Measurements from ENCODE around the gene HOXC9. TPM values are rescaled to one million over a fixed set of nuclear protein-coding genes. Genes with fewer than 3 reads are reported as not detected.

HOXC9 gene
- total RNA-seq, 1 donor from 2014 or later = not detected

DNA sequence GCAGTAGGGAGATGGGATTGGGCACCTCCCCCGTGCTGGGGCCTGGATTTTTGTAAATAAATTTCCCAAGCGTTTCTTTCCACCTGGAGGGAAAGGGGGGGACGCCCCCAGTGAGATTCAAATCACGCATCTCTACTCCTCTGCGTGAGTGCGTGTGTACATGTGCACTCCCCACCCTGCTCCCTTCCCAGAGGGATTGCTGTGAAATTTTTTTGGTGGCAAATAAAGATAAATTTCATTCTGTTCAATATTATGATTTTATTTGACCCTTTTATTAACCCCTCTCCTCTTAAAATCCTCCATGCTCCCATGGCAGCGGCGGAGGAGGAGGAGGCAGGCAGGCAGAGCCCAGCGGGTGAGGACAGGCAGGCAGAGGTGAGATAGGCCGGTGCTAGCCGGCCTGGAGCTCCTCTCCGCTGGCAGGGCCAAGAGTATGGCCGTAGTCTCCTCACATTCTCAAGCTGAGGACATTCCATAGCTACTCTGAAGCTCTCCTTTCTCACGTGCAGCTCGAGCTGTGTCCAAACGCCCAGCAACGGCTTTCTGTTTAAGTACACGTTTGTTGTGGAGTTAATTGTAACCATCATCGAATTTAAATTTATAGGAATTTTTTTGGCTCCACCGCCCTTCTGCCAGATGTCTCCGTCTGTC is 23.7 kb upstream of the HOXC9 start:
- Histone ChIP-seq H3K9me3 (replicated peaks) (no peaks in the 10 kb centered on the region), H3K36me3 (no peaks in the 10 kb centered on the region), H3K27me3 (ENCODE audit: low read depth) (peaks cover 100% of the 10 kb centered on the region), H3K27ac (replicated peaks) (no peak overlapping the region), H3K4me3 (no peak overlapping the region), H3K4me1 (peaks cover 27% of the 10 kb centered on the region)
- no peak for DNase-seq
- TF ChIP-seq, protein P1, sequence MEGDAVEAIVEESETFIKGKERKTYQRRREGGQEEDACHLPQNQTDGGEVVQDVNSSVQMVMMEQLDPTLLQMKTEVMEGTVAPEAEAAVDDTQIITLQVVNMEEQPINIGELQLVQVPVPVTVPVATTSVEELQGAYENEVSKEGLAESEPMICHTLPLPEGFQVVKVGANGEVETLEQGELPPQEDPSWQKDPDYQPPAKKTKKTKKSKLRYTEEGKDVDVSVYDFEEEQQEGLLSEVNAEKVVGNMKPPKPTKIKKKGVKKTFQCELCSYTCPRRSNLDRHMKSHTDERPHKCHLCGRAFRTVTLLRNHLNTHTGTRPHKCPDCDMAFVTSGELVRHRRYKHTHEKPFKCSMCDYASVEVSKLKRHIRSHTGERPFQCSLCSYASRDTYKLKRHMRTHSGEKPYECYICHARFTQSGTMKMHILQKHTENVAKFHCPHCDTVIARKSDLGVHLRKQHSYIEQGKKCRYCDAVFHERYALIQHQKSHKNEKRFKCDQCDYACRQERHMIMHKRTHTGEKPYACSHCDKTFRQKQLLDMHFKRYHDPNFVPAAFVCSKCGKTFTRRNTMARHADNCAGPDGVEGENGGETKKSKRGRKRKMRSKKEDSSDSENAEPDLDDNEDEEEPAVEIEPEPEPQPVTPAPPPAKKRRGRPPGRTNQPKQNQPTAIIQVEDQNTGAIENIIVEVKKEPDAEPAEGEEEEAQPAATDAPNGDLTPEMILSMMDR (IDR thresholded peaks at IDR 0.05; ENCODE audit: borderline replicate concordance) = no peak
- intact Hi-C loops (cut with micrococcal nuclease) = no loop called here

DNA sequence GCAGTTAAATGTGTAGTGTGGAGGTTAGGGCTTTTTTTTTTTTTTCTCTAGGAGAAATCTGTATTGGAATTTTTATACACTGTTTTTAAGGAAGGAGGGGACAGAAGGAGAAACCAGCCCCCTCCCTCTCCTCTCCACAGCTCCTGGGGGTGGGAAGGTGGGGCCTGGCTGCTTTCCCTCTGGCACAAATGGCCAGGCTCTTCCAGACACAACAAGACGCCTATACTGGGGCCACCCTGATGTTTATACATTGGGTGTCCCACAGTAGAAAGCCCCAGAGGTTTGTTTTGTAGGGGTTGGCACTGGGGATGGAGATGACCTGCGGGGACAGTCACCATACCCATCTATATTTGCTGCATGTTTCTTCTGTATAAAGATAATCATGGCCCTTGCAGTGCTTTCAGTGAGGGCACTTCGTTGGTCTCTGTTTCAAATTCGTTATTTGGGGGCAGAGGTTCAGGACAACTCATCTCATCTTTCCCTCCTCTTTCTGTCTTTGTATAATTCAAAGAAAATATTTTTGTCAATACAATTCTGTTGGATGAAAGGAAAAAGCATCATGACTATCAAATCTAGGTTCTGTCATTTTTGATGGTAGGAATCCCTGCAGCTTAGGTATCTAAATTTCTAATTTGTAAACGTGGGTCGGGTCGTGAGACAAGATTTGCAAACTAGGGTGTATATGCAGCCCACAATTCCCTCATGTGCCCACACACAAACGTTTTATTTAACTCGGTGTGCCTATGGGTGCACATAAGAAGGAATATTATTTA is 23.0 kb upstream of the HOXC9 start:
- Histone ChIP-seq H3K4me3 (no peak overlapping the region), H3K36me3 (no peaks in the 10 kb centered on the region), H3K27me3 (ENCODE audit: low read depth) (peaks cover 100% of the 10 kb centered on the region), H3K27ac (replicated peaks) (no peak overlapping the region), H3K4me1 (peaks cover 27% of the 10 kb centered on the region), H3K9me3 (replicated peaks) (no peaks in the 10 kb centered on the region)
- TF ChIP-seq, protein P1 (IDR thresholded peaks at IDR 0.05; ENCODE audit: borderline replicate concordance) = no peak
- no peak for DNase-seq
- intact Hi-C loops (cut with micrococcal nuclease) = no loop called here

DNA sequence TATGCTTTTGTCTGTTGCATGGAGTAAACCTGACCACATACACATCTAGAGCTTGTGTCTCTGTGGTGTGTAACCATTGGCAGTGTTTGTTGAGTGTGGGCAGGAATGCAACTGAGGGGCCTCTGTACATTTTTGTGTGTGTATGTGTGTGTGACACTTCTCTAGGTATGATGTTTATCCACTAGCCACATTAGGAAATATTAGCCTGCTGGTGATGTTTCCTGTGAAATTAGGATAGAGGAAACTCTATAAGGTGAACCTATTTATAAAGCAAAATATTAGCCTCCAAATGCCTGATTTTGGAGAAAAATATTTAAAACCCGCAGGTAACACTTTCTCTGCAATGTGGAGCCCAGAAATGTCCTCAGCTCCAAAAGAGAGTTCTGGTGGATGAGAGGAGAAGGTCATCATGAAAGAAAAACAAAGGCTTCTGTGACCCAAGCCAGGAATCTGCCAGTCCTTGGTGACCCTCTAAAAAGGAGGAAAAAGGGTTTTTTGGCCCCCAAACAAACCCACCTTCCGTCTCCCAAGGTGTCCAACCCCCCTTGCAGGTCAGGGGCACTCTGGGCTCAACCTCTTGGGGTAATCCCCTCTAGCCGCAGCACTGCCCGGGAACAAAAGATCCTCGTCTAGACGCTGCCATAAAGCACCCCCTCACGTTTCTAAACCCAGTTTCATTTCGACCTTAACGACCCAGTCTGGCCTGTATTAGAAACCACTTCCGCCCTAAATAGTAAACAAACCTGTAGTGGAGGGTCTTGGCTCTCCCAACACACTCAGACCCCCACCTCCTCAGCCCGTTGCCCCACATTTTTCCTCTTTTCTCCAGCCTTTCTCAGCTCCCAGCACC is 22.1 kb upstream of the HOXC9 start:
- TF ChIP-seq, protein P1 (IDR thresholded peaks at IDR 0.05; ENCODE audit: borderline replicate concordance) = no peak
- no peaks in the 10 kb centered on the region for H3K36me3 ChIP-seq
- no peak overlapping the region for H3K4me3 ChIP-seq
- no peak for DNase-seq
- peaks cover 27% of the 10 kb centered on the region for H3K4me1 ChIP-seq
- no peaks in the 10 kb centered on the region for H3K9me3 ChIP-seq (replicated peaks)
- H3K27ac ChIP-seq (replicated peaks) = no peak overlapping the region
- intact Hi-C loops (cut with micrococcal nuclease) = no loop called here
- peaks cover 100% of the 10 kb centered on the region for H3K27me3 ChIP-seq (ENCODE audit: low read depth)

DNA sequence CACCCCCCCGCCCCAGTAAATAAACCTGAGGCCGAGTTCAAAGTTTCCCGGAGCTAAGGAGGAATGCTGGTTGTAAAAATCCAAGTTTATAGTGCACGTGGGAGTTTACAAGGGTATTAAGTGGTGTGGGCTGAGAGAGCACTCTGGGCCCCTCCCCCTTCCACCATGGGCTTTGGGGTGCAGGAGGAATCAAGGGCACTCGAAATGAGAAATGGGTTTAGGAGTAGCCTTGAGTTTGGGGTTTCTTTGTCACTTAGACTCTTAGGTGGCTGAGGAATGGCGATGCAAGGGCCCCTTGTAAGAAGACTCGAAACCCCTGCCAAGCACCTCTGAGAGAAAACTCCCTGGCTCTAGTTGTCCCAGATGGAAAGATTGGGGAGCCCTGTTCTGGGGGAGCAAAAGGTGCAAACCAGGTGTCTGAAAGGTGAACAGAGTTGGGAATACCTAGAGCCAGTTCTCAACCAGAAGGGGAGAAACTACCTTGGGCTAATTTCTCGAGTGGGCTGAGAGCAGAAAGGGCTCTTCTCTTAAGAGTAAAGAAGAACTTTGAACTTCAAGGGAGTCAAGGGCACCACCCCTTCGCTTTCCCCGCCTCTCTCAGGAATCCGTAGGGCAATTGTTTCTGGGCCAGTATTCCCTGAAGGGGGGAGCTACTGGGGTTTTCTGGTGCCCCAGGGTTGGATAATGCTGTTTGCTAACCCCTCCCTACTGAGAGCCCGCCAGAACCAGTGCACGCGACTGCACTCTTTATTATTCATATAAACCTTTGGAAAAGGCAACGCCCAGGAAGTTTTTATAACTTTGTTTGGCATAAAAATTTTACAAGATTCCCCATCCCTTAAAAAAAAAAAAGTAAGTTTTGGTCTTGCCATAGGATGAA is 21.2 kb upstream of the HOXC9 start:
- Histone ChIP-seq H3K27me3 (ENCODE audit: low read depth) (peaks cover 100% of the 10 kb centered on the region), H3K4me3 (no peak overlapping the region), H3K36me3 (no peaks in the 10 kb centered on the region), H3K27ac (replicated peaks) (no peak overlapping the region), H3K9me3 (replicated peaks) (no peaks in the 10 kb centered on the region), H3K4me1 (peaks cover 19% of the 10 kb centered on the region)
- no peak for DNase-seq
- intact Hi-C loops (cut with micrococcal nuclease) = no loop called here
- TF ChIP-seq, protein P1 (IDR thresholded peaks at IDR 0.05; ENCODE audit: borderline replicate concordance) = no peak
